GM12874 (cell line): ENCODE results near the gene C22orf31.

Experiments
- CTCF ChIP-seq: IDR thresholded peaks from 2 replicates; pipeline ENCODE4 v1.5.1; 2011; ENCODE audit warnings: low read depth, mild to moderate bottlenecking, control low read depth, low read length, moderate library complexity; ENCODE audit not compliant: insufficient read depth

C22orf31 gene

DNA sequence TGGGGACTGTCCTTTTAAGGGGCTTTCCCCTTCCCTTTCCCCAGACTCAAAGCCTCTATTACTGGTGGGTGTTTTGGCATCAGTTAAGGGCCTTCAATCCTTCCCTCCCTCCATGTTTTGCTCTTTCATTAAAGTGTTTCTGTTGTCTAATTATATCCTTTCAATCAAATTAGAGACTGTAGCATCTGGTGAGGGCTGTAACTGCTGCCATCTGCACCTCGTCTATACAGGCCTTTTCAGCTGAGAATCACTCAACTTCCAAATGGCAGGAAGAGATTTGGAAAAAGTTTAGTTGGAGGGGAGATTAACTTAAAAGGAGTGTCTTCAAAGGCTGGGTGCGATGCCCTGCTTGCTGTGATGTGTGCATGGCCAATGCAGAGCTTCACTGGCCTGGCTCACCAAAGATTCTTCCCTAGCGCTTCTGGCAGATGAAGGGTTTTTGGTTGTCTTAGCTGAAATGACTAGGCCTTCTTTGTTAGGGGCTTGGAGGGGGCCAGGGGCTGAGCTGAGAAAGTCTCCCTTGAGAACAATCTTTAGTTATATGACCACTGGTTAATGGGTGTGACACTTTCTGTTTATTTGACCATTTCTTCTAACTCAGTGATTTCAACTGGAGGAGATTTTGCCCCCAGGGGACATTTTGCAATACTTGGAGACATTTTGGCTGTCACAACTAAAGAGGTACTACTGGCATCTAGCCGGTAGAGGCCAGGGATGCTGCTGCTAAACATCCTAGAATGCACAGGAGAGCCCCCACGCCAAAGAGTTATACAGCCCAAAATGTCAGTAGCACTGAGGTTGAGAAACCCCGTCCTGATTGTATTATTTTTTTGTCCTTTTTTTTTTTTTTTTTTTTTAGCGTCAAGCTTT lies 18.7 kb upstream of the C22orf31 start:
- no peak for TF ChIP-seq CTCF

DNA sequence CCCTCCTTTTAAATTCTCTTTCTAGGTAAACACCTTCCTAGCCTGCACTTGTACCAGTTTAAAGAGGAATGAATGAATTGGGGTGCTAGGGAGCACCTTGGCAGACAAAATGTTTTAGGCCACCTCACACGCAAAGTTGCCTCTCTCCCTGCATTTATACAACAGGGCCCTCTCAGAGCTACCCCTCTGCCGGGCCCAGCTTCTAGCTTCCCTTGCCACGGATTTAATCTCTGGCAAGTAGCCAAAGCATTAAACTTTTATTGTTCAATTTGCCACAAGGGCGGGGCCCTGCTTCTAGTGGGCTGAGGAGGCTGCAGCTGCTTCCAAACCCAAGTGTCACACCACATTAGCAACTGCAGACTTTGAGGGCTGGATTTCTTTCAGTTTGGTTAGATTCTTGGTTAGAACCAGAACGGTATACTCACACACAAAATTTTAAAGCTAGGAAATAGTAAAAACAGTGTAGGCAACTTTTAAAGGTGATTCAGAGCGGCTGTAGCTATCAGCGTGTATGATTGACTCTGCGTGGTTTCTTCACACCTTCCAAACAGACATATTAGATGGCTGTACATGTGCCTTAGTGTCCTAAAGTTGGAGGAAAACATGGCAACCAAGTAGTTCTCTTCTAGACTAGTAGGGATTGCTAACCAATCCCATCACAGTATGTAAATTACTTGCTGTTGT lies 17.7 kb upstream of the C22orf31 start:
- TF ChIP-seq CTCF, result no peak

- no peak for TF ChIP-seq CTCF
Measured at GRCh38 chr22:29078869-29079207, 17.2 kb upstream of the C22orf31 start.

- no peak for TF ChIP-seq CTCF
Measured at GRCh38 chr22:29078036-29078868, 16.6 kb upstream of the C22orf31 start.

DNA sequence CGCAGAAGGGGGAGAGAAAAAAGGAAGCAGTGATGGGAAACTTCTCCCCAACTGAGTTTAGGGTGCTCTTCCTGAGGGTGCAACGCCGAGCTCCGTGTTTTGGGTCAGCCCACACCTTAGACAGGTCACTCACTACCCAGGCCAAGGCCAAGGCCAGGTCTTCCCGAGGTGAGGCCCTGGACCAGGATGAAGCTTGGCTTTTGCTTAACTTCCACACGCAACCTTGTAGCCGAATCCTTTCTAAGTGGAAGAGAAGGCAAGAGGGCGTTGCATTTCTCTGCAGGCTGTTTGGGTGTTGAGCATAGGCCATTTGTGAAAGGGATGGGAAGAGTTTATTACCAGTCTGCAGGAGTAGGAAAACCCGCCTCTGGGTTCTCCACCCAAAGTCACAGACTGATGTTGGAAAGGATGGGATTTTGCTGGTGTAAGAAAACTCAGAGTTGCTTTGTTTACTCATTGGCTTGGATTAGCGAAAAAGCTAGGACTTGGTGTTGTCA lies 12.7 kb upstream of the C22orf31 start:
- no peak for TF ChIP-seq CTCF

DNA sequence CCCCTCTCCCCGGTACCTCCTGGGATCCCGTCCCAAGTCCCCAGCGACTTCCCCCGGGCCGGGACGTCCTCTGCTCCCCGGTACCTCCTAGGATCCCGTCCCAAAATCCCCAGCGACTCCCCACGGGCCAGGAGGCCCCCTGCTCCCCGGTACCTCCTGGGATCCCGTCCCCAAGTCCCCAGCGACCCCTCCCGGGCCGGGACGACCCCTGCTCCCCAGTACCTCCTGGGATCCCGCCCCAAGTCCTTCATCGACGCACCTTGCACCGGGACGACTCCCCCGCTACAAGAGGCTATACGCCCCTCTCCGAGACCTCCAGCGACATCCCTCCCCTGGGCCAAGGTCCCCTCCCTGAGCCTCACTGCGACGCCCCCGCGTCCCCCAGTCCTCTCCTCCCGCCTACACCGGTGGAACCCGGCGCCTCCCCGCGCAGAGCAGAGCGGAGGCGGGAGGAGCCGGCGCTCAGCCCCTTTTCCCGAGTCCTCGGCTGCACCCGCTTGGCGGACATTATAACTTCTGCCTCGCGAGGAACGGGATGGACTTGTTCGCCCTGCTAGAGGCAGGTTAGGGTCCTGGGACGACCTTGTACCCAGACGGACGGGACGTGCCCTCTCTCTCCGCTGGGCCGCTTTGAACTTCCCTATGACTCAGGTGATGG lies 12.1 kb upstream of the C22orf31 start:
- no peak for TF ChIP-seq CTCF
